ENCODE data around the gene VIL1. TPM values are rescaled to one million over a fixed set of nuclear protein-coding genes. Genes with fewer than 3 reads are reported as not detected.
A peak's percentile ranks its signal among the peaks of the same experiment; 100 is the strongest.

VIL1 gene
- total and polyA plus RNA-seq, 2 of the 13 experiments (the other 11 are each of a cell fraction or from before 2014, with no cell fraction given) = 287 to 301 TPM

GRCh38 chr2:218418321-218418716 is 604 bp upstream of the VIL1 start (continued):
- TF ChIP-seq ZBTB20 (CRISPR knock-in tag; IDR thresholded peaks at IDR 0.05; ENCODE audit: borderline replicate concordance, low read depth) (no peak), ZSCAN30 (CRISPR knock-in tag; IDR thresholded peaks at IDR 0.05) (0 out of 2 replicates have a peak, but pooled peaks have one; percentile 11), ZKSCAN5 (CRISPR knock-in tag; IDR thresholded peaks at IDR 0.05) (no peak), NFRKB (IDR thresholded peaks at IDR 0.05) (no peak), HES4 (CRISPR knock-in tag; IDR thresholded peaks at IDR 0.05; ENCODE audit: borderline replicate concordance) (no peak), SCMH1 (CRISPR knock-in tag; IDR thresholded peaks at IDR 0.05; ENCODE audit: borderline replicate concordance) (no peak), ZNF432 (CRISPR knock-in tag; IDR thresholded peaks at IDR 0.05; ENCODE audit: borderline replicate concordance) (no peak), TIGD3 (CRISPR knock-in tag; IDR thresholded peaks at IDR 0.05; ENCODE audit: borderline replicate concordance) (no peak), TEAD2 (CRISPR knock-in tag; IDR thresholded peaks at IDR 0.05) (no peak), ZNF275 (CRISPR knock-in tag; IDR thresholded peaks at IDR 0.05; ENCODE audit: borderline replicate concordance) (no peak), ZNF30 (CRISPR knock-in tag; IDR thresholded peaks at IDR 0.05) (no peak), AGO2 (optimal IDR thresholded peaks at IDR 0.05; ENCODE audit: low read depth, low read length) (no peak), ZFP41 (CRISPR knock-in tag; IDR thresholded peaks at IDR 0.05; ENCODE audit: borderline replicate concordance) (no peak), DNMT1 (CRISPR knock-in tag; IDR thresholded peaks at IDR 0.05) (no peak), IKZF4 (CRISPR knock-in tag; IDR thresholded peaks at IDR 0.05; ENCODE audit: borderline replicate concordance, low read depth, not compliant biosample characterization) (no peak), MYC (CRISPR knock-in tag; IDR thresholded peaks at IDR 0.05; ENCODE audit: borderline replicate concordance) (no peak; the same call in 1 of the 2 replicates), RFX1 (IDR thresholded peaks at IDR 0.05) (no peak), ZNF749 (CRISPR knock-in tag; IDR thresholded peaks at IDR 0.05; ENCODE audit: borderline replicate concordance) (0 out of 2 replicates have a peak, but pooled peaks have one; percentile 4), SATB2 (CRISPR knock-in tag; IDR thresholded peaks at IDR 0.05) (no peak), TAF1 (CRISPR knock-in tag; IDR thresholded peaks at IDR 0.05) (no peak), ZNF878 (CRISPR knock-in tag; IDR thresholded peaks at IDR 0.05) (no peak)
- TF ChIP-seq, protein P1, sequence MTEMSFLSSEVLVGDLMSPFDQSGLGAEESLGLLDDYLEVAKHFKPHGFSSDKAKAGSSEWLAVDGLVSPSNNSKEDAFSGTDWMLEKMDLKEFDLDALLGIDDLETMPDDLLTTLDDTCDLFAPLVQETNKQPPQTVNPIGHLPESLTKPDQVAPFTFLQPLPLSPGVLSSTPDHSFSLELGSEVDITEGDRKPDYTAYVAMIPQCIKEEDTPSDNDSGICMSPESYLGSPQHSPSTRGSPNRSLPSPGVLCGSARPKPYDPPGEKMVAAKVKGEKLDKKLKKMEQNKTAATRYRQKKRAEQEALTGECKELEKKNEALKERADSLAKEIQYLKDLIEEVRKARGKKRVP (CRISPR knock-in tag; IDR thresholded peaks at IDR 0.05) = no peak
- TF ChIP-seq, protein P2, sequence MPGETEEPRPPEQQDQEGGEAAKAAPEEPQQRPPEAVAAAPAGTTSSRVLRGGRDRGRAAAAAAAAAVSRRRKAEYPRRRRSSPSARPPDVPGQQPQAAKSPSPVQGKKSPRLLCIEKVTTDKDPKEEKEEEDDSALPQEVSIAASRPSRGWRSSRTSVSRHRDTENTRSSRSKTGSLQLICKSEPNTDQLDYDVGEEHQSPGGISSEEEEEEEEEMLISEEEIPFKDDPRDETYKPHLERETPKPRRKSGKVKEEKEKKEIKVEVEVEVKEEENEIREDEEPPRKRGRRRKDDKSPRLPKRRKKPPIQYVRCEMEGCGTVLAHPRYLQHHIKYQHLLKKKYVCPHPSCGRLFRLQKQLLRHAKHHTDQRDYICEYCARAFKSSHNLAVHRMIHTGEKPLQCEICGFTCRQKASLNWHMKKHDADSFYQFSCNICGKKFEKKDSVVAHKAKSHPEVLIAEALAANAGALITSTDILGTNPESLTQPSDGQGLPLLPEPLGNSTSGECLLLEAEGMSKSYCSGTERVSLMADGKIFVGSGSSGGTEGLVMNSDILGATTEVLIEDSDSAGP (CRISPR knock-in tag; IDR thresholded peaks at IDR 0.05; ENCODE audit: borderline replicate concordance) = no peak
- TF ChIP-seq, protein P3, sequence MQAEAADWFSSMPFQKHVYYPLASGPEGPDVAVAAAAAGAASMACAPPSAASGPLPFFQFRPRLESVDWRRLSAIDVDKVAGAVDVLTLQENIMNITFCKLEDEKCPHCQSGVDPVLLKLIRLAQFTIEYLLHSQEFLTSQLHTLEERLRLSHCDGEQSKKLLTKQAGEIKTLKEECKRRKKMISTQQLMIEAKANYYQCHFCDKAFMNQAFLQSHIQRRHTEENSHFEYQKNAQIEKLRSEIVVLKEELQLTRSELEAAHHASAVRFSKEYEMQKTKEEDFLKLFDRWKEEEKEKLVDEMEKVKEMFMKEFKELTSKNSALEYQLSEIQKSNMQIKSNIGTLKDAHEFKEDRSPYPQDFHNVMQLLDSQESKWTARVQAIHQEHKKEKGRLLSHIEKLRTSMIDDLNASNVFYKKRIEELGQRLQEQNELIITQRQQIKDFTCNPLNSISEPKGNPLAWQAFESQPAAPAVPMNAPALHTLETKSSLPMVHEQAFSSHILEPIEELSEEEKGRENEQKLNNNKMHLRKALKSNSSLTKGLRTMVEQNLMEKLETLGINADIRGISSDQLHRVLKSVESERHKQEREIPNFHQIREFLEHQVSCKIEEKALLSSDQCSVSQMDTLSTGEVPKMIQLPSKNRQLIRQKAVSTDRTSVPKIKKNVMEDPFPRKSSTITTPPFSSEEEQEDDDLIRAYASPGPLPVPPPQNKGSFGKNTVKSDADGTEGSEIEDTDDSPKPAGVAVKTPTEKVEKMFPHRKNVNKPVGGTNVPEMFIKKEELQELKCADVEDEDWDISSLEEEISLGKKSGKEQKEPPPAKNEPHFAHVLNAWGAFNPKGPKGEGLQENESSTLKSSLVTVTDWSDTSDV (CRISPR knock-in tag; IDR thresholded peaks at IDR 0.05) = peak; percentile 14; the same call in 1 of the 2 replicates

All from HepG2 (cell line).